B cell (primary cell): ENCODE measurements around the gene SDK2. TPM values are rescaled to one million over a fixed set of nuclear protein-coding genes. Genes with fewer than 3 reads are reported as not detected.

Experiments
- ATAC-seq: fragments of 200-7000 bp; cut with Tn5 transposase; one replicate; pipeline ENCODE4 v1.10.0; 2021; ENCODE audit warnings: low read depth, mild to moderate bottlenecking, moderate number of reproducible peaks, moderate library complexity
- CTCF ChIA-PET: fragments of 350-600 bp; sonication (Branson Sonifier 250); formaldehyde crosslinking; loops from one replicate; lab custom pipeline; 2021; ENCODE audit warnings: antibody characterized with exemption, inconsistent platforms; lab: Charles Lee
- POLR2A ChIA-PET: fragments of 350-600 bp; sonication (Branson Sonifier 250); formaldehyde crosslinking; loops from one replicate; lab custom pipeline; 2021; ENCODE audit warnings: antibody characterized with exemption; lab: Charles Lee
- DNase-seq: peaks from one replicate; pipeline ENCODE4 v3.0.0; 2013
- H2AFZ ChIP-seq: 2 replicates; pipeline ENCODE4 v1.6.1; 2012; ENCODE audit warnings: mild to moderate bottlenecking, low read depth, low read length; ENCODE audit not compliant: insufficient read depth, poor library complexity, severe bottlenecking
- H3K27ac ChIP-seq, 2 donors: 1 replicate in 1 of 2; 2 replicates in 1 of 2; pipeline ENCODE4 v1.5.1; 2012 to 2013; ENCODE audit warnings: low read length in 2 of 2, mild to moderate bottlenecking in 2 of 2, moderate library complexity in 1 of 2
- H3K27me3 ChIP-seq, 4 experiments: fragments of 200-600 bp in 1 of 4; sonication (generic) in 1 of 4; replicated peaks in 1 of 4; 1 replicate in 2 of 4; 2 replicates in 2 of 4; pipeline versions ENCODE4 v1.6.1 to v1.7.0; 2013 to 2016; ENCODE audit warnings: low read length in 3 of 4, mild to moderate bottlenecking in 2 of 4, mixed read lengths in 1 of 4, moderate library complexity in 1 of 4; ENCODE audit not compliant: insufficient read depth in 4 of 4, control insufficient read depth in 3 of 4; ENCODE audit errors: control extremely low read depth in 1 of 4
- H3K36me3 ChIP-seq, 2 experiments: replicated peaks in 1 of 2; 1 replicate in 1 of 2; 2 replicates in 1 of 2; pipeline versions ENCODE4 v1.6.1 to v1.7.1; 2013; ENCODE audit warnings: low read length in 1 of 2; ENCODE audit not compliant: insufficient read depth in 2 of 2, control insufficient read depth in 1 of 2; ENCODE audit errors: control extremely low read depth in 1 of 2, extremely low read depth in 1 of 2
- H3K4me1 ChIP-seq, 2 donors: fragments of 200-600 bp in 1 of 2; sonication (generic) in 1 of 2; 1 replicate in 1 of 2; 2 replicates in 1 of 2; pipeline versions ENCODE4 v1.5.1 to v1.6.1; 2013 to 2017; ENCODE audit warnings: low read length in 2 of 2; ENCODE audit not compliant: control insufficient read depth in 2 of 2, insufficient read depth in 2 of 2
- H3K4me2 ChIP-seq: replicated peaks from 2 replicates; pipeline ENCODE3; 2012; ENCODE audit warnings: mild to moderate bottlenecking, low read depth, low read length; ENCODE audit not compliant: poor library complexity, severe bottlenecking
- H3K4me3 ChIP-seq, 5 experiments: fragments of 200-600 bp in 1 of 5; sonication (generic) in 1 of 5; 1 replicate in 3 of 5; 2 replicates in 2 of 5; pipeline versions ENCODE4 v1.5.1 to v1.7.0; 2011 to 2016; ENCODE audit warnings: low read length in 4 of 5, mild to moderate bottlenecking in 4 of 5, low read depth in 2 of 5, control low read depth in 1 of 5, moderate library complexity in 1 of 5; ENCODE audit not compliant: insufficient read depth in 1 of 5; ENCODE audit errors: control extremely low read depth in 1 of 5, extremely low read depth in 1 of 5
- H3K79me2 ChIP-seq: fragments of 200-600 bp; sonication (generic); one replicate; pipeline ENCODE4 v1.6.0; 2016; ENCODE audit warnings: low read length; ENCODE audit not compliant: control insufficient read depth, insufficient read depth
- H3K9ac ChIP-seq: fragments of 200-600 bp; sonication (generic); 2 replicates; pipeline ENCODE4 v1.6.1; 2017; ENCODE audit warnings: mild to moderate bottlenecking, low read length, moderate library complexity
- H3K9me3 ChIP-seq, 3 donors: one replicate each; pipeline versions ENCODE4 v1.6.1 to v1.7.1; 2013; ENCODE audit warnings: low read length in 2 of 3; ENCODE audit not compliant: control insufficient read depth in 2 of 3, insufficient read depth in 1 of 3; ENCODE audit errors: control extremely low read depth in 1 of 3
- H4K20me1 ChIP-seq: 2 replicates; pipeline ENCODE4 v1.6.0; 2012; ENCODE audit warnings: mild to moderate bottlenecking, low read length; ENCODE audit not compliant: insufficient read depth, control insufficient read depth, poor library complexity, severe bottlenecking
- H3K27ac Mint-ChIP-seq: one replicate; pipeline ENCODE4 v1.8.0; 2021; ENCODE audit warnings: mixed read lengths
- H3K27me3 Mint-ChIP-seq: one replicate; pipeline ENCODE4 v1.8.0; 2021; ENCODE audit warnings: mixed read lengths
- H3K4me1 Mint-ChIP-seq: one replicate; pipeline ENCODE4 v1.8.0; 2021; ENCODE audit warnings: mixed read lengths
- H3K4me3 Mint-ChIP-seq: one replicate; pipeline ENCODE4 v1.8.0; 2021; ENCODE audit warnings: mixed read lengths
- H3K9me3 Mint-ChIP-seq: one replicate; pipeline ENCODE4 v1.8.0; 2022; ENCODE audit warnings: mixed read lengths; ENCODE audit not compliant: insufficient read depth
- EZH2 ChIP-seq: IDR thresholded peaks from 2 replicates; pipeline ENCODE4 v1.6.1; 2012; ENCODE audit warnings: borderline replicate concordance, low read depth, mild to moderate bottlenecking, moderate library complexity, low read length; ENCODE audit not compliant: insufficient read depth, poor library complexity, severe bottlenecking
- WGBS: methylation state at CpG from one replicate; pipeline ENCODE4 v1.1.5; 2013; ENCODE audit warnings: missing lambda C conversion rate; ENCODE audit not compliant: insufficient coverage; 5-methylcytosine and 5-hydroxymethylcytosine counted together
- intact Hi-C: fragments of 100-400 bp; cut with micrococcal nuclease; formaldehyde crosslinking; loops from one replicate; pipeline ENCODE4 v1.10.0; 2022
- polyA plus RNA-seq: library from polyadenylated mRNA; depleted of rRNA; stranded (reverse); fragments of >200 nt; gene quantifications from 2 replicates; pipeline ENCODE4 v1.2.3, GENCODE V29; 2012
- total RNA-seq, 2 donors: library from RNA; stranded (reverse); fragments of 120-200 nt in 1 of 2; gene quantifications; 1 replicate in 1 of 2; 2 replicates in 1 of 2; pipeline versions ENCODE4 v1.2.3 to v1.2.4, GENCODE V29; 2013 to 2022
- TF ChIP-seq, protein P1 (sequence below): fragments of 200-600 bp; IDR thresholded peaks from one replicate; pipeline ENCODE4 v1.8.0; 2022; ENCODE audit warnings: antibody characterized with exemption, mild to moderate bottlenecking

The SDK2 gene
- total and polyA plus RNA-seq, 2 donors (not counting 1 experiment from before 2014, with no cell fraction given): 3.2 to 13.0 TPM

DNA sequence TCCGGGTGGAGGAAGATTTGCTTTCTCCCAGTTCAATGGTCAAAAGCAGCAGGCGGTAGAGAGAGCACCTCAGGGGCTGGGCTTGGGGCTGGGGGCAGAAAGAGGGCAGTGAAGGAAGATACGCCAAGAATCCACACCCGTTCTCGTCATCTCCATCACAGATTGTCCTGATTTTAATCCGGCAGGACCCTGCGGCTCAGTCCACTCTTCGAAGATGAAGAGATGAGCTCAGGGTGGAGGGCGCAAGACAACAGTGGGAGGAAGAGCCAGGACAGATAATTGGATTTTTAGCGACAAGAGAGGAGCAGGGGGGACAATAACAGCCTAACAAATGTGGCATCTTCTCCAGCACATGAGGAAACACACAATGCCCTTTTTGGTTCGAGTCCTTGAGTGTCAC lies 165.9 kb downstream of the SDK2 start:
- H3K9ac ChIP-seq: no peak overlapping the region
- no peak overlapping the region for H2AFZ ChIP-seq
- DNase-seq: no peak
- no peak overlapping the region for H3K27ac Mint-ChIP-seq
- intact Hi-C loops: no loop called here
- 93% methylated on average over 10 of the region's 11 CpGs for WGBS
- peaks cover 0 to 3% (median 0%) of the 10 kb centered on the region in 3 donors for H3K9me3 ChIP-seq
- TF ChIP-seq, protein P1, sequence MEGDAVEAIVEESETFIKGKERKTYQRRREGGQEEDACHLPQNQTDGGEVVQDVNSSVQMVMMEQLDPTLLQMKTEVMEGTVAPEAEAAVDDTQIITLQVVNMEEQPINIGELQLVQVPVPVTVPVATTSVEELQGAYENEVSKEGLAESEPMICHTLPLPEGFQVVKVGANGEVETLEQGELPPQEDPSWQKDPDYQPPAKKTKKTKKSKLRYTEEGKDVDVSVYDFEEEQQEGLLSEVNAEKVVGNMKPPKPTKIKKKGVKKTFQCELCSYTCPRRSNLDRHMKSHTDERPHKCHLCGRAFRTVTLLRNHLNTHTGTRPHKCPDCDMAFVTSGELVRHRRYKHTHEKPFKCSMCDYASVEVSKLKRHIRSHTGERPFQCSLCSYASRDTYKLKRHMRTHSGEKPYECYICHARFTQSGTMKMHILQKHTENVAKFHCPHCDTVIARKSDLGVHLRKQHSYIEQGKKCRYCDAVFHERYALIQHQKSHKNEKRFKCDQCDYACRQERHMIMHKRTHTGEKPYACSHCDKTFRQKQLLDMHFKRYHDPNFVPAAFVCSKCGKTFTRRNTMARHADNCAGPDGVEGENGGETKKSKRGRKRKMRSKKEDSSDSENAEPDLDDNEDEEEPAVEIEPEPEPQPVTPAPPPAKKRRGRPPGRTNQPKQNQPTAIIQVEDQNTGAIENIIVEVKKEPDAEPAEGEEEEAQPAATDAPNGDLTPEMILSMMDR: no peak
- ATAC-seq: no peak
- H3K4me3 ChIP-seq: no peak overlapping the region
- H3K27me3 ChIP-seq: no peaks in the 10 kb centered on the region
- H3K9me3 Mint-ChIP-seq: no peaks in the 10 kb centered on the region
- no peaks in the 10 kb centered on the region for H4K20me1 ChIP-seq
- H3K79me2 ChIP-seq: peaks cover 10% of the 10 kb centered on the region
- H3K4me1 ChIP-seq: peaks cover 9 to 11% of the 10 kb centered on the region in 2 donors
- no peak overlapping the region for H3K4me2 ChIP-seq
- H3K4me3 Mint-ChIP-seq: no peak overlapping the region
- ChIA-PET CTCF (no interaction called here), POLR2A (no interaction called here)
- no peaks in the 10 kb centered on the region for H3K27me3 Mint-ChIP-seq
- peaks cover 19% of the 10 kb centered on the region for H3K4me1 Mint-ChIP-seq
- H3K27ac ChIP-seq: no peak overlapping the region
- no peaks in the 10 kb centered on the region for H3K36me3 ChIP-seq

- no peak for ATAC-seq
- no peak overlapping the region for H3K27ac Mint-ChIP-seq
- no peak for DNase-seq
- peaks cover 0 to 3% of the 10 kb centered on the region in 2 experiments for H3K36me3 ChIP-seq
- ChIA-PET POLR2A (no interaction called here), CTCF (no interaction called here)
- peaks cover 10% of the 10 kb centered on the region for H3K79me2 ChIP-seq
- WGBS: 87% methylated on average over 11 of the region's 13 CpGs
- H3K27ac ChIP-seq: no peak overlapping the region
- H2AFZ ChIP-seq: no peak overlapping the region
- no peaks in the 10 kb centered on the region for H3K27me3 Mint-ChIP-seq
- intact Hi-C loops: no loop called here
- peaks cover 0 to 11% (median 0%) of the 10 kb centered on the region in 3 donors for H3K9me3 ChIP-seq
- no peak overlapping the region for H3K4me2 ChIP-seq
- no peak overlapping the region for H3K4me3 ChIP-seq
- no peak overlapping the region for H3K4me3 Mint-ChIP-seq
- TF ChIP-seq EZH2: no peak
- TF ChIP-seq, protein P1: no peak
- H3K4me1 ChIP-seq: peaks cover 0 to 1% of the 10 kb centered on the region in 2 donors
- no peaks in the 10 kb centered on the region for H3K9me3 Mint-ChIP-seq
- H4K20me1 ChIP-seq: no peaks in the 10 kb centered on the region
- H3K9ac ChIP-seq: no peak overlapping the region
- H3K4me1 Mint-ChIP-seq: peaks cover 10% of the 10 kb centered on the region
- no peaks in the 10 kb centered on the region for H3K27me3 ChIP-seq
Measured at GRCh38 chr17:73476890-73477350, 167.3 kb downstream of the SDK2 start.
